Sigmoid colon (tissue), 7 donors: ENCODE results near the gene USPL1. TPM values are rescaled to one million over a fixed set of nuclear protein-coding genes. Genes with fewer than 3 reads are reported as not detected.

ENCODE experiments used
- DNase-seq: peaks from one replicate; pipeline ENCODE4 v3.0.0-alpha.2; 2019
- H3K27ac ChIP-seq, 4 donors: fragments of 200-600 bp; sonication (generic); one replicate each; pipeline ENCODE4 v1.5.1; 2016 to 2019; ENCODE audit warnings: mild to moderate bottlenecking in 1 of 4
- H3K27me3 ChIP-seq, 3 donors: fragments of 200-600 bp; sonication (generic); one replicate each; pipeline ENCODE4 v1.5.1; 2019; ENCODE audit warnings: mild to moderate bottlenecking in 1 of 3
- H3K36me3 ChIP-seq, 4 donors: fragments of 200-600 bp; sonication (generic); one replicate each; pipeline ENCODE4 v1.5.1; 2016 to 2019
- H3K4me1 ChIP-seq, 4 donors: fragments of 200-600 bp; sonication (generic); one replicate each; pipeline ENCODE4 v1.5.1; 2017 to 2019
- H3K4me3 ChIP-seq, 4 donors: fragments of 200-600 bp; sonication (generic); one replicate each; pipeline ENCODE4 v1.5.1; 2017 to 2019; ENCODE audit warnings: mild to moderate bottlenecking in 2 of 4, moderate library complexity in 1 of 4
- H3K9me3 ChIP-seq, 4 donors: fragments of 200-600 bp in 3 of 4; sonication (generic) in 3 of 4; one replicate each; pipeline versions ENCODE4 v1.5.1 to v1.6.1; 2013 to 2019
- CTCF ChIP-seq, 4 experiments: fragments of 450-650 bp in 3 of 4; fragments of 200-600 bp in 1 of 4; IDR thresholded peaks; one replicate each; pipeline ENCODE4 v1.5.1; 2016 to 2019; ENCODE audit warnings: antibody characterized with exemption in 4 of 4, mild to moderate bottlenecking in 3 of 4, moderate library complexity in 2 of 4
- EP300 ChIP-seq, 4 donors: sonication (generic); formaldehyde crosslinking; IDR thresholded peaks; one replicate each; pipeline ENCODE4 v1.6.1; 2017; ENCODE audit warnings: antibody characterized with exemption in 4 of 4
- POLR2A ChIP-seq, 2 donors: fragments of 450-650 bp; IDR thresholded peaks; one replicate each; pipeline ENCODE4 v1.6.1; 2016; ENCODE audit warnings: antibody characterized with exemption in 2 of 2, mild to moderate bottlenecking in 2 of 2, moderate library complexity in 2 of 2
- POLR2AphosphoS5 ChIP-seq, 4 donors: sonication (generic); formaldehyde crosslinking; IDR thresholded peaks; one replicate each; pipeline ENCODE4 v1.6.1; 2017; ENCODE audit warnings: antibody characterized with exemption in 4 of 4
- WGBS, 2 donors: extraction: QIAGEN DNeasy Blood & Tissue Kit; methylation state at CpG; one replicate each; pipeline ENCODE4 v1.1.7; 2013; 5-methylcytosine and 5-hydroxymethylcytosine counted together
- intact Hi-C: fragments of 100-400 bp; cut with DNase I; formaldehyde crosslinking; loops from one replicate; pipeline ENCODE4 v1.15.1; 2023
- polyA plus RNA-seq, 3 donors: library from polyadenylated mRNA; stranded (reverse); fragments of 200-250 nt; gene quantifications; one replicate each; pipeline ENCODE4 v1.2.3, GENCODE V29; 2013
- total RNA-seq, 4 donors: library from RNA; depleted of rRNA; stranded (reverse); fragments of >200 nt; gene quantifications; one replicate each; pipeline ENCODE4 v1.1.0, GENCODE V29; 2016
- donor health status: healthy with polysubstance abuse.
- donor health status: Bipolar disorder and iron deficiency.
- donor health status: healthy.

The USPL1 gene
- total and polyA plus RNA-seq, 7 donors, result 2.8 to 34.6 (median 17.4) TPM

- TF ChIP-seq POLR2A (IDR thresholded peaks at IDR 0.05), result no peak
- no peak for TF ChIP-seq CTCF (IDR thresholded peaks at IDR 0.05)
- no peak for TF ChIP-seq POLR2AphosphoS5 (IDR thresholded peaks at IDR 0.05)
- TF ChIP-seq EP300 (IDR thresholded peaks at IDR 0.05), result no peak
- H3K4me3 ChIP-seq, result no peak overlapping the region
- H3K27me3 ChIP-seq, result no peaks in the 10 kb centered on the region
- DNase-seq, result no peak
- H3K9me3 ChIP-seq, result no peaks in the 10 kb centered on the region
- intact Hi-C loops, result no loop called here
- no peaks in the 10 kb centered on the region for H3K36me3 ChIP-seq
- no peak overlapping the region for H3K27ac ChIP-seq
- 95% methylated on average over 4 of the region's 4 CpGs for WGBS, 2 donors
- H3K4me1 ChIP-seq, result peaks cover 0 to 9% (median 6%) of the 10 kb centered on the region in 4 donors
Measured at GRCh38 chr13:30664689-30665275, 47.1 kb downstream of the USPL1 start.

GRCh38 chr13:30665638-30666037 lies 47.9 kb downstream of the USPL1 start:
- H3K36me3 ChIP-seq, result no peaks in the 10 kb centered on the region
- 52 to 57% methylated on average over 1 of the region's 1 CpG for WGBS, 2 donors
- no peak overlapping the region for H3K4me3 ChIP-seq
- H3K27ac ChIP-seq, result no peak overlapping the region
- peaks cover 0 to under 1% (median 0%) of the 10 kb centered on the region in 4 donors for H3K4me1 ChIP-seq
- no peak for TF ChIP-seq CTCF (IDR thresholded peaks at IDR 0.05)
- no peak for TF ChIP-seq EP300 (IDR thresholded peaks at IDR 0.05)
- no peak for TF ChIP-seq POLR2AphosphoS5 (IDR thresholded peaks at IDR 0.05)
- no peak for TF ChIP-seq POLR2A (IDR thresholded peaks at IDR 0.05)
- no peaks in the 10 kb centered on the region for H3K9me3 ChIP-seq
- intact Hi-C loops, result no loop called here
- no peak for DNase-seq
- no peaks in the 10 kb centered on the region for H3K27me3 ChIP-seq

GRCh38 chr13:30666113-30666512 lies 48.4 kb downstream of the USPL1 start:
- TF ChIP-seq CTCF (IDR thresholded peaks at IDR 0.05) (no peak), POLR2AphosphoS5 (IDR thresholded peaks at IDR 0.05) (no peak), EP300 (IDR thresholded peaks at IDR 0.05) (no peak), POLR2A (IDR thresholded peaks at IDR 0.05) (no peak)
- no peak overlapping the region for H3K4me3 ChIP-seq
- no peak overlapping the region for H3K27ac ChIP-seq
- no peaks in the 10 kb centered on the region for H3K27me3 ChIP-seq
- no peaks in the 10 kb centered on the region for H3K4me1 ChIP-seq
- no peak for DNase-seq
- no peaks in the 10 kb centered on the region for H3K36me3 ChIP-seq
- intact Hi-C loops, result no loop called here
- WGBS, 2 donors, result 91 to 92% methylated on average over 8 of the region's 8 CpGs
- no peaks in the 10 kb centered on the region for H3K9me3 ChIP-seq

GRCh38 chr13:30667014-30667413 lies 49.3 kb downstream of the USPL1 start:
- Histone ChIP-seq H3K27me3 (no peaks in the 10 kb centered on the region), H3K9me3 (no peaks in the 10 kb centered on the region), H3K36me3 (no peaks in the 10 kb centered on the region), H3K27ac (no peak overlapping the region), H3K4me3 (no peak overlapping the region), H3K4me1 (no peaks in the 10 kb centered on the region)
- TF ChIP-seq POLR2A (IDR thresholded peaks at IDR 0.05) (no peak), EP300 (IDR thresholded peaks at IDR 0.05) (no peak), POLR2AphosphoS5 (IDR thresholded peaks at IDR 0.05) (no peak), CTCF (IDR thresholded peaks at IDR 0.05) (no peak)
- 96 to 97% methylated on average over 4 of the region's 4 CpGs for WGBS, 2 donors
- intact Hi-C loops, result no loop called here
- DNase-seq, result no peak

GRCh38 chr13:30668312-30668711 lies 50.6 kb downstream of the USPL1 start:
- no peak for TF ChIP-seq CTCF (IDR thresholded peaks at IDR 0.05)
- no peak for TF ChIP-seq EP300 (IDR thresholded peaks at IDR 0.05)
- no peak for TF ChIP-seq POLR2AphosphoS5 (IDR thresholded peaks at IDR 0.05)
- TF ChIP-seq POLR2A (IDR thresholded peaks at IDR 0.05), result no peak
- intact Hi-C loops, result no loop called here
- 58 to 87% methylated on average over 4 of the region's 4 CpGs for WGBS, 2 donors
- DNase-seq, result no peak
- Histone ChIP-seq H3K4me1 (peaks cover 0 to 3% (median under 1%) of the 10 kb centered on the region in 4 donors), H3K36me3 (no peaks in the 10 kb centered on the region), H3K4me3 (no peak overlapping the region), H3K27ac (no peak overlapping the region), H3K27me3 (no peaks in the 10 kb centered on the region), H3K9me3 (no peaks in the 10 kb centered on the region)
